Neural cell (in vitro differentiated cells): ENCODE results near the gene ITIH2. TPM values are rescaled to one million over a fixed set of nuclear protein-coding genes. Genes with fewer than 3 reads are reported as not detected.

Source experiments
- H2AFZ ChIP-seq: fragments of 200-600, 300-800 bp; sonication (generic), shearing (Covaris generic); 2 replicates; pipeline ENCODE4 v1.6.0; 2014; ENCODE audit warnings: low read depth, mild to moderate bottlenecking, antibody characterized with exemption, low read length, moderate library complexity
- H3F3A ChIP-seq: fragments of 200-600 bp; shearing (Covaris generic); 2 replicates; pipeline ENCODE4 v1.6.1; 2016; ENCODE audit warnings: mild to moderate bottlenecking, moderate library complexity, mixed read lengths, antibody characterized with exemption, low read length; ENCODE audit not compliant: insufficient read depth, poor library complexity, severe bottlenecking
- H3K27ac ChIP-seq: fragments of 200-600, 300-800 bp; sonication (generic), shearing (Covaris generic); 2 replicates; pipeline ENCODE4 v1.5.1; 2014; ENCODE audit warnings: mild to moderate bottlenecking, low read length, moderate library complexity
- H3K27me3 ChIP-seq: fragments of 300-800, 200-600 bp; sonication (generic), shearing (Covaris generic); 2 replicates; pipeline ENCODE4 v1.6.0; 2014; ENCODE audit warnings: mild to moderate bottlenecking, low read depth, low read length, moderate library complexity; ENCODE audit not compliant: insufficient read depth
- H3K36me3 ChIP-seq: fragments of 300-800, 200-600 bp; sonication (generic), shearing (Covaris generic); 2 replicates; pipeline ENCODE4 v1.5.1; 2014; ENCODE audit warnings: mild to moderate bottlenecking, antibody characterized with exemption, low read length, moderate library complexity; ENCODE audit not compliant: insufficient read depth
- H3K4me2 ChIP-seq: fragments of 300-800, 200-600 bp; sonication (generic), shearing (Covaris generic); 2 replicates; pipeline ENCODE4 v1.6.0; 2014; ENCODE audit warnings: mild to moderate bottlenecking, low read length
- H3K4me3 ChIP-seq: fragments of 300-800, 200-600 bp; sonication (generic), shearing (Covaris generic); 2 replicates; pipeline ENCODE4 v1.5.1; 2014; ENCODE audit warnings: mild to moderate bottlenecking, low read length, moderate library complexity
- H3K79me2 ChIP-seq: fragments of 200-600 bp; shearing (Covaris generic); replicated peaks from 2 replicates; pipeline ENCODE4 v1.6.0; 2014; ENCODE audit warnings: mild to moderate bottlenecking, low read length, moderate library complexity; ENCODE audit not compliant: insufficient read depth
- H3K9ac ChIP-seq: fragments of 300-800, 200-600 bp; sonication (generic), shearing (Covaris generic); 2 replicates; pipeline ENCODE4 v1.6.1; 2016; ENCODE audit warnings: mild to moderate bottlenecking, low read length, mixed read lengths
- H3K9me2 ChIP-seq: fragments of 200-600 bp; shearing (Covaris generic); 2 replicates; pipeline ENCODE4 v1.6.1; 2016; ENCODE audit warnings: mild to moderate bottlenecking, low read length, mixed read lengths; ENCODE audit not compliant: insufficient read depth
- H3K9me3 ChIP-seq: fragments of 200-600, 300-800 bp; sonication (generic), shearing (Covaris generic); 2 replicates; pipeline ENCODE4 v1.6.1; 2016; ENCODE audit warnings: mild to moderate bottlenecking, mixed run types, low read length, moderate library complexity, mixed read lengths
- H4K20me1 ChIP-seq: fragments of 200-600 bp; shearing (Covaris generic); 2 replicates; pipeline ENCODE4 v1.6.1; 2016; ENCODE audit warnings: mild to moderate bottlenecking, mixed run types; ENCODE audit not compliant: insufficient read depth
- EP300 ChIP-seq: fragments of 450-650 bp; conservative IDR thresholded peaks from 2 replicates; pipeline ENCODE4 v1.6.1; 2014; ENCODE audit warnings: antibody characterized with exemption, mild to moderate bottlenecking, moderate library complexity; ENCODE audit not compliant: poor library complexity, severe bottlenecking
- EZH2 ChIP-seq: fragments of 200-600, 300-800 bp; shearing (Covaris generic), sonication (generic); IDR thresholded peaks from 2 replicates; pipeline ENCODE4 v1.6.1; 2014; ENCODE audit warnings: antibody characterized with exemption, low read length, borderline replicate concordance, mild to moderate bottlenecking; ENCODE audit not compliant: insufficient read depth, poor library complexity, severe bottlenecking
- MXI1 ChIP-seq: fragments of 450-650 bp; conservative IDR thresholded peaks from 2 replicates; pipeline ENCODE4 v1.6.1; 2014; ENCODE audit warnings: antibody characterized with exemption, mild to moderate bottlenecking; ENCODE audit not compliant: poor library complexity, severe bottlenecking
- POLR2AphosphoS5 ChIP-seq: IDR thresholded peaks from 2 replicates; pipeline ENCODE4 v1.6.1; 2012
- RAD21 ChIP-seq: fragments of 450-650 bp; conservative IDR thresholded peaks from 2 replicates; pipeline ENCODE4 v1.6.1; 2014; ENCODE audit warnings: antibody characterized with exemption, mild to moderate bottlenecking, moderate library complexity
- REST ChIP-seq: IDR thresholded peaks from 2 replicates; pipeline ENCODE4 v1.6.1; 2012; ENCODE audit warnings: borderline replicate concordance
- SMC3 ChIP-seq: fragments of 450-650 bp; conservative IDR thresholded peaks from 2 replicates; pipeline ENCODE4 v1.6.1; 2014; ENCODE audit warnings: antibody characterized with exemption, mild to moderate bottlenecking, moderate library complexity; ENCODE audit not compliant: poor library complexity
- TAF1 ChIP-seq: IDR thresholded peaks from 2 replicates; pipeline ENCODE4 v1.6.1; 2012; ENCODE audit warnings: low read depth
- polyA plus RNA-seq: library from polyadenylated mRNA; depleted of rRNA; stranded (reverse); fragments of >200 nt; gene quantifications from 2 replicates; pipeline ENCODE4 v1.2.3, GENCODE V29; 2014
- TF ChIP-seq, protein P1 (sequence below): fragments of 450-650 bp; IDR thresholded peaks from 2 replicates; pipeline ENCODE4 v1.5.1; 2014; ENCODE audit warnings: antibody characterized with exemption, mild to moderate bottlenecking, moderate library complexity; ENCODE audit not compliant: poor library complexity, severe bottlenecking

The ITIH2 gene
- polyA plus RNA-seq, 1 donor from 2014 or later, result not detected

- Histone ChIP-seq H3K79me2 (no peaks in the 10 kb centered on the region), H3K9me2 (no peaks in the 10 kb centered on the region), H3F3A (no peaks in the 10 kb centered on the region), H3K36me3 (no peaks in the 10 kb centered on the region), H4K20me1 (no peaks in the 10 kb centered on the region), H3K9ac (no peak overlapping the region), H3K27me3 (no peaks in the 10 kb centered on the region), H3K27ac (no peak overlapping the region), H3K9me3 (no peaks in the 10 kb centered on the region), H3K4me2 (no peak overlapping the region), H2AFZ (no peak overlapping the region), H3K4me3 (no peak overlapping the region)
- TF ChIP-seq MXI1 (no peak), POLR2AphosphoS5 (peak; percentile 33), EP300 (peak; percentile 30)
Measured at GRCh38 chr10:7700577-7701125, 2.5 kb upstream of the ITIH2 start.

GRCh38 chr10:7701158-7701742, 1.9 kb upstream of the ITIH2 start:
- Histone ChIP-seq H3K4me3 (no peak overlapping the region), H2AFZ (no peak overlapping the region), H3K9ac (no peak overlapping the region), H3K4me2 (no peak overlapping the region), H3K9me3 (no peaks in the 10 kb centered on the region), H3K27me3 (no peaks in the 10 kb centered on the region), H3K9me2 (no peaks in the 10 kb centered on the region), H3K27ac (no peak overlapping the region), H4K20me1 (no peaks in the 10 kb centered on the region), H3K36me3 (no peaks in the 10 kb centered on the region), H3F3A (no peaks in the 10 kb centered on the region), H3K79me2 (no peaks in the 10 kb centered on the region)
- TF ChIP-seq, protein P1, sequence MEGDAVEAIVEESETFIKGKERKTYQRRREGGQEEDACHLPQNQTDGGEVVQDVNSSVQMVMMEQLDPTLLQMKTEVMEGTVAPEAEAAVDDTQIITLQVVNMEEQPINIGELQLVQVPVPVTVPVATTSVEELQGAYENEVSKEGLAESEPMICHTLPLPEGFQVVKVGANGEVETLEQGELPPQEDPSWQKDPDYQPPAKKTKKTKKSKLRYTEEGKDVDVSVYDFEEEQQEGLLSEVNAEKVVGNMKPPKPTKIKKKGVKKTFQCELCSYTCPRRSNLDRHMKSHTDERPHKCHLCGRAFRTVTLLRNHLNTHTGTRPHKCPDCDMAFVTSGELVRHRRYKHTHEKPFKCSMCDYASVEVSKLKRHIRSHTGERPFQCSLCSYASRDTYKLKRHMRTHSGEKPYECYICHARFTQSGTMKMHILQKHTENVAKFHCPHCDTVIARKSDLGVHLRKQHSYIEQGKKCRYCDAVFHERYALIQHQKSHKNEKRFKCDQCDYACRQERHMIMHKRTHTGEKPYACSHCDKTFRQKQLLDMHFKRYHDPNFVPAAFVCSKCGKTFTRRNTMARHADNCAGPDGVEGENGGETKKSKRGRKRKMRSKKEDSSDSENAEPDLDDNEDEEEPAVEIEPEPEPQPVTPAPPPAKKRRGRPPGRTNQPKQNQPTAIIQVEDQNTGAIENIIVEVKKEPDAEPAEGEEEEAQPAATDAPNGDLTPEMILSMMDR, result no peak
- TF ChIP-seq REST (no peak), SMC3 (no peak), EZH2 (no peak), EP300 (no peak), TAF1 (no peak), MXI1 (no peak), POLR2AphosphoS5 (no peak), RAD21 (no peak)
